Urinary bladder (tissue), 4 donors: ENCODE data around the gene SLC6A15. TPM values are rescaled to one million over a fixed set of nuclear protein-coding genes. Genes with fewer than 3 reads are reported as not detected.

ENCODE experiments used
- DNase-seq: peaks from one replicate; pipeline ENCODE4 v3.0.0-alpha.2; 2015; ENCODE audit errors: extremely low spot score
- H3K27ac ChIP-seq: one replicate; pipeline ENCODE4 v1.5.1; 2013; ENCODE audit warnings: low read depth, mild to moderate bottlenecking, moderate library complexity
- H3K36me3 ChIP-seq: one replicate; pipeline ENCODE4 v1.6.1; 2013; ENCODE audit warnings: mild to moderate bottlenecking, moderate library complexity; ENCODE audit not compliant: insufficient read depth
- H3K4me1 ChIP-seq: one replicate; pipeline ENCODE4 v1.6.1; 2013; ENCODE audit warnings: mild to moderate bottlenecking, moderate library complexity; ENCODE audit not compliant: insufficient read depth
- H3K4me3 ChIP-seq: one replicate; pipeline ENCODE4 v1.5.1; 2013; ENCODE audit warnings: low read depth, low read length
- WGBS: extraction: QIAGEN DNeasy Blood & Tissue Kit; methylation state at CpG from one replicate; pipeline ENCODE4 v1.1.7; 2013; 5-methylcytosine and 5-hydroxymethylcytosine counted together
- polyA plus RNA-seq: library from polyadenylated mRNA; stranded (reverse); fragments of 200-250 nt; gene quantifications from one replicate; pipeline ENCODE4 v1.2.3, GENCODE V29; 2013
- small RNA-seq: library from RNA; depleted of rRNA; stranded (forward); fragments of <200 nt; gene quantifications from one replicate; pipeline ENCODE3, GENCODE V24; 2014
- total RNA-seq: library from RNA; depleted of rRNA; stranded (reverse); fragments of >200 nt; gene quantifications from one replicate; pipeline ENCODE4 v1.2.3, GENCODE V29; 2014
- donor health status: healthy with polysubstance abuse.
- donor health status: healthy.

Gene SLC6A15
- total and polyA plus RNA-seq, 2 donors = 0.22 to 1.2 TPM

DNA sequence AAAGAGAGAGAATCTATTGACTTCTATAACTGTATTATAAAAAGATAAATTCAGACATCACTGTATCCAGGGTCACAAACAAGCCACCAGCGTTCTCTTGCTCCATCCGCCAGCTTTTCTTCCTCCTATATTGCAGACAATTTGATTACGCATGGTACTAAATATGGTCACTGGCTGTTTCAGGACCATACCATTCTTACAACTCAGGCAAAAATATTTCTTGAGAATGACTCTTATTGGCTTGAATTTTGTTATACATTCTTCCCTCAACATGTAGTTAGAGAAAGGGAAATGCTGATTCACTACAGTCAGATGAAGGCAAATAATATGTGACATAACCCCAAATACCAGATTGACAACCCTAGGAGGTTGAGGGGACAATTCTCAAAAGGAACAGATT is 101.3 kb downstream of the SLC6A15 start:
- Histone ChIP-seq H3K4me1 (no peaks in the 10 kb centered on the region), H3K4me3 (no peak overlapping the region), H3K27ac (no peak overlapping the region), H3K36me3 (no peaks in the 10 kb centered on the region)
- no peak for DNase-seq
- 76% methylated on average over 3 of the region's 3 CpGs for WGBS

DNA sequence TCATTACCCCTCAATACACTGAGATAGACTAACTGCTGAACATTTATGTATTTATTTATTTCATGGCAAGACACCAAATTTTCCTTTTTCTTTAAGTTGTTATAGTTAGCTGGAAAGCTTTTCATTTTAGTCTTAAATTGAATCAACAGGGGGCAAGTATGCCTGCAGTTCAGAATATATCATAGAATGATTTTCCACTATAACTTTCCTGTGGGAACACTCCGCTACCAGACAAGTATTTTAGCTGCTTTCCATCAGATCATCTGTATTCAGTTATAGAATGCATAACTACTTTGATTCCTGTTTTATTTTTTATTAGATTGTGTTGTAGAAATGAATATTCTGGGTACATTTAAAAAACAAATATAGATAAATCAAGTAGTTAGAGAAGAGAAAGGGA is 102.0 kb downstream of the SLC6A15 start:
- no peak for DNase-seq
- WGBS = 92% methylated on average over 1 of the region's 1 CpG
- Histone ChIP-seq H3K4me1 (no peaks in the 10 kb centered on the region), H3K36me3 (no peaks in the 10 kb centered on the region), H3K27ac (no peak overlapping the region), H3K4me3 (no peak overlapping the region)

Small RNAs within 50 kb of the gene (small RNA-seq; reads per million reads assigned to genes)
- gene AC128657.1 = not detected

Other genes with a start within 250 kb of the SLC6A15 start
- gene TSPAN19, start 123.5 kb upstream of the SLC6A15 start, total RNA-seq = not detected
- not detected for gene TSPAN19, start 123.5 kb upstream of the SLC6A15 start, polyA plus RNA-seq
- 0.79 TPM for gene LRRIQ1, start 123.6 kb upstream of the SLC6A15 start, total RNA-seq
- gene LRRIQ1, start 123.6 kb upstream of the SLC6A15 start, polyA plus RNA-seq = 0.10 TPM